H1 (cell line): ENCODE data around the gene ZNF839. TPM values are rescaled to one million over a fixed set of nuclear protein-coding genes. Genes with fewer than 3 reads are reported as not detected.
A peak's percentile ranks its signal among the peaks of the same experiment; 100 is the strongest.

Experiments
- CTCF ChIA-PET: fragments of 300-600 bp; sonication (Branson Sonifier 250); formaldehyde crosslinking; loops from one replicate; lab custom pipeline; 2021; ENCODE audit not compliant: partially characterized antibody; lab: Charles Lee
- POLR2A ChIA-PET: fragments of 300-600 bp; sonication (Branson Sonifier 250); formaldehyde crosslinking; loops from one replicate; lab custom pipeline; 2021; ENCODE audit warnings: inconsistent platforms; ENCODE audit not compliant: partially characterized antibody; lab: Charles Lee
- DNase-seq, 2 experiments: peaks; one replicate each; pipeline versions ENCODE4 v3.0.0 to v3.0.0-alpha.2; 2010 to 2022; ENCODE audit warnings: low spot score in 2 of 2, low read depth in 1 of 2, mixed read lengths in 1 of 2
- FAIRE-seq: peaks from 2 replicates; lab custom pipeline; 2011; peaks lifted over from hg19 to GRCh38; lab: Jason Lieb, UNC
- H2AFZ ChIP-seq: 2 replicates; pipeline ENCODE4 v1.8.1; 2012; ENCODE audit warnings: low read length, inconsistent platforms
- H2AK5ac ChIP-seq: 2 replicates; pipeline ENCODE4 v1.6.1; 2013; ENCODE audit warnings: low read depth, low read length
- H2BK120ac ChIP-seq: replicated peaks from 2 replicates; pipeline ENCODE3; 2013; ENCODE audit warnings: low read depth, low read length, inconsistent platforms
- H2BK12ac ChIP-seq: 2 replicates; pipeline ENCODE4 v1.6.1; 2013; ENCODE audit warnings: low read depth, low read length
- H2BK15ac ChIP-seq: 2 replicates; pipeline ENCODE4 v1.6.1; 2013; ENCODE audit warnings: low read length
- H2BK20ac ChIP-seq: 2 replicates; pipeline ENCODE4 v1.6.1; 2013; ENCODE audit warnings: low read length
- H2BK5ac ChIP-seq: 2 replicates; pipeline ENCODE4 v1.6.1; 2013; ENCODE audit warnings: low read depth, low read length
- H3K14ac ChIP-seq: 2 replicates; pipeline ENCODE4 v1.6.1; 2013; ENCODE audit warnings: inconsistent platforms; ENCODE audit not compliant: insufficient read length
- H3K18ac ChIP-seq: 2 replicates; pipeline ENCODE4 v1.6.1; 2013; ENCODE audit warnings: low read length; ENCODE audit errors: extremely low read depth
- H3K23ac ChIP-seq: 2 replicates; pipeline ENCODE4 v1.6.1; 2013; ENCODE audit warnings: inconsistent platforms; ENCODE audit not compliant: insufficient read length
- H3K23me2 ChIP-seq: 2 replicates; pipeline ENCODE4 v1.6.1; 2013; ENCODE audit warnings: low read depth, low read length
- H3K27ac ChIP-seq: 2 replicates; pipeline ENCODE4 v1.6.1; 2011; ENCODE audit warnings: low read depth, low read length, inconsistent platforms
- H3K27me3 ChIP-seq, 4 experiments: replicated peaks in 1 of 4; 1 replicate in 1 of 4; 2 replicates in 3 of 4; pipeline versions ENCODE4 v1.6.1 to v1.8.1; 2011 to 2013; ENCODE audit warnings: low read length in 3 of 4, mild to moderate bottlenecking in 3 of 4, inconsistent platforms in 2 of 4, mixed read lengths in 2 of 4, moderate library complexity in 1 of 4; ENCODE audit not compliant: control insufficient read depth in 3 of 4, insufficient read depth in 3 of 4; ENCODE audit errors: extremely low read depth in 1 of 4
- H3K36me3 ChIP-seq, 4 experiments: 2 replicates each; pipeline versions ENCODE4 v1.6.1 to v1.8.1; 2011 to 2013; ENCODE audit warnings: mild to moderate bottlenecking in 4 of 4, low read length in 3 of 4, moderate library complexity in 2 of 4, control low read depth in 1 of 4, inconsistent platforms in 1 of 4; ENCODE audit not compliant: insufficient read depth in 4 of 4, control insufficient read depth in 2 of 4
- H3K4ac ChIP-seq: replicated peaks from 2 replicates; pipeline ENCODE3; 2013; ENCODE audit warnings: low read length, low read depth, mixed read lengths, inconsistent platforms; ENCODE audit not compliant: insufficient read length
- H3K4me1 ChIP-seq, 4 experiments: replicated peaks in 1 of 4; 1 replicate in 1 of 4; 2 replicates in 3 of 4; pipeline versions ENCODE4 v1.6.1 to v1.8.1; 2011 to 2013; ENCODE audit warnings: low read length in 3 of 4, inconsistent platforms in 2 of 4, mixed read lengths in 1 of 4; ENCODE audit not compliant: insufficient read depth in 4 of 4, control insufficient read depth in 3 of 4
- H3K4me2 ChIP-seq, 2 experiments: 2 replicates each; pipeline versions ENCODE4 v1.6.1 to v1.8.1; 2011 to 2013; ENCODE audit warnings: low read depth in 2 of 2, low read length in 2 of 2, control low read depth in 1 of 2, inconsistent platforms in 1 of 2, mild to moderate bottlenecking in 1 of 2; ENCODE audit not compliant: insufficient read depth in 1 of 2
- H3K4me3 ChIP-seq, 4 experiments: fragments of 200-600, 300-600 bp in 1 of 4; sonication (generic), shearing (Covaris generic), sonication (Bioruptor Twin) in 1 of 4; 2 replicates each; pipeline versions ENCODE4 v1.5.1 to v1.8.1; 2011 to 2016; ENCODE audit warnings: low read length in 4 of 4, low read depth in 3 of 4, control low read depth in 2 of 4, inconsistent platforms in 2 of 4, mild to moderate bottlenecking in 2 of 4, mixed read lengths in 1 of 4, moderate library complexity in 1 of 4; ENCODE audit not compliant: insufficient read depth in 2 of 4; ENCODE audit errors: extremely low read depth in 1 of 4
- H3K56ac ChIP-seq: replicated peaks from 2 replicates; pipeline ENCODE3; 2013; ENCODE audit warnings: low read depth, mild to moderate bottlenecking, mixed read lengths, low read length, inconsistent platforms; ENCODE audit not compliant: insufficient read length
- H3K79me1 ChIP-seq: 2 replicates; pipeline ENCODE4 v1.6.1; 2013; ENCODE audit warnings: low read depth, low read length, control low read depth
- H3K79me2 ChIP-seq, 2 experiments: 2 replicates each; pipeline versions ENCODE4 v1.6.1 to v1.8.1; 2012 to 2013; ENCODE audit warnings: low read length in 2 of 2, mild to moderate bottlenecking in 2 of 2, inconsistent platforms in 1 of 2; ENCODE audit not compliant: insufficient read depth in 2 of 2, control insufficient read depth in 1 of 2
- H3K9ac ChIP-seq, 4 experiments: replicated peaks in 1 of 4; 1 replicate in 1 of 4; 2 replicates in 3 of 4; pipeline versions ENCODE4 v1.6.1 to v1.8.1; 2011 to 2013; ENCODE audit warnings: low read depth in 3 of 4, low read length in 3 of 4, control low read depth in 2 of 4, mild to moderate bottlenecking in 2 of 4, moderate library complexity in 2 of 4, inconsistent platforms in 1 of 4; ENCODE audit errors: extremely low read depth in 1 of 4
- H3K9me3 ChIP-seq, 2 experiments: 2 replicates each; pipeline versions ENCODE4 v1.6.1 to v1.8.1; 2012 to 2013; ENCODE audit warnings: mild to moderate bottlenecking in 2 of 2, moderate library complexity in 2 of 2, control low read depth in 1 of 2, inconsistent platforms in 1 of 2, low read depth in 1 of 2, low read length in 1 of 2, mixed read lengths in 1 of 2; ENCODE audit not compliant: insufficient read depth in 2 of 2
- H4K20me1 ChIP-seq, 2 experiments: replicated peaks in 1 of 2; 2 replicates each; pipeline versions ENCODE3 to v1.8.1; 2011 to 2013; ENCODE audit warnings: inconsistent platforms in 2 of 2, low read length in 2 of 2, mild to moderate bottlenecking in 1 of 2; ENCODE audit not compliant: insufficient read depth in 2 of 2, control insufficient read depth in 1 of 2
- H4K5ac ChIP-seq: 2 replicates; pipeline ENCODE4 v1.6.1; 2013; ENCODE audit warnings: low read length, low read depth, mixed read lengths, inconsistent platforms; ENCODE audit not compliant: insufficient read length
- H4K8ac ChIP-seq: 2 replicates; pipeline ENCODE4 v1.8.0; 2013; ENCODE audit warnings: mild to moderate bottlenecking, moderate library complexity, low read length, inconsistent platforms; ENCODE audit not compliant: insufficient read depth; ENCODE audit errors: extremely low read depth
- H4K91ac ChIP-seq: replicated peaks from 2 replicates; pipeline ENCODE3; 2013; ENCODE audit warnings: low read length, mixed read lengths, inconsistent platforms; ENCODE audit not compliant: insufficient read length
- HDAC2 ChIP-seq, 2 experiments: fragments of 300-600 bp in 1 of 2; sonication (generic) in 1 of 2; IDR thresholded peaks; 2 replicates each; pipeline ENCODE4 v1.6.1; 2011 to 2012; ENCODE audit warnings: low read depth in 2 of 2, low read length in 2 of 2, mild to moderate bottlenecking in 2 of 2, moderate library complexity in 2 of 2, borderline replicate concordance in 1 of 2, inconsistent platforms in 1 of 2
- SIN3A ChIP-seq, 2 experiments: IDR thresholded peaks in 1 of 2; conservative IDR thresholded peaks in 1 of 2; 2 replicates each; pipeline ENCODE4 v1.6.1; 2011 to 2012; ENCODE audit warnings: low read length in 2 of 2, improper control_type of control experiment in 1 of 2, low read depth in 1 of 2, mild to moderate bottlenecking in 1 of 2
- WGBS, 2 experiments: shearing (Covaris generic) in 1 of 2; methylation state at CpG; one replicate each; pipeline versions ENCODE4 v1.1.6 to v1.1.7; 2013 to 2015; ENCODE audit warnings: low lambda C conversion rate in 2 of 2, mixed read lengths in 2 of 2, inconsistent platforms in 1 of 2, low coverage in 1 of 2, missing lambda C conversion rate in 1 of 2; ENCODE audit not compliant: insufficient replicate concordance in 2 of 2, insufficient coverage in 1 of 2, insufficient read length in 1 of 2; ENCODE audit errors: extremely low coverage in 1 of 2, missing lambda C conversion rate in 1 of 2; 5-methylcytosine and 5-hydroxymethylcytosine counted together
- polyA plus RNA-seq, 7 experiments: library from polyadenylated mRNA; depleted of rRNA in 3 of 7; stranded (reverse) in 5 of 7; unstranded in 2 of 7; fragments of >200 nt in 5 of 7; fragments of 200-250 nt in 2 of 7; gene quantifications; 1 replicate in 5 of 7; 2 replicates in 1 of 7; 4 replicates in 1 of 7; pipeline versions ENCODE4 v1.2.1 to v1.2.3, GENCODE V29; 2011 to 2013; ENCODE audit warnings: missing spikeins in 2 of 7, mixed read lengths in 2 of 7
- total RNA-seq: library from RNA; stranded (reverse); fragmentation: NEBNext Ultra II Directional; extraction: Animal tissue kit (Norgen Biotek cat#: 25700); gene quantifications from 2 replicates; pipeline ENCODE4 v1.2.1, GENCODE V29; 2021

Gene ZNF839
- total and polyA plus RNA-seq, 2 of the 8 experiments (the other 6 are each of a cell fraction or from before 2014, with no cell fraction given), result 8.1 to 9.4 TPM

DNA sequence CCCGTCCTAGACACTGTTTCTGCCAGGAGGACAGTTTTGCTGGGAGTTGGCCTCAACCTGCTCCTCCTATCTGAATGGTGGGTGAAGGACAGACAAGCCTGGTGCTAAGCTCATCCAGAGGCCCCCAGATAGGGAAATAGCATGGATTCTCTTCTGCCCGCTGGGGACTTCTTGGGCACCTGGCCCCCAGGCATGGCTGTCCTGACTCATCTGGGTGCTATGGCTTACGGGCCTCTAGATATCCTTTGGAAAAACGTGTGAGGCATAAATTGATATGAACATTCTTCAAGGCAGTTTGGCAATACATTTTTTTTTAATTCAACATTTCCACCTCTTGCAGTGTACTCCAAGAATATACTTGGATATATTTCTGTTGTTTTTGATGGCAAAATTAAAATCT, 51.8 kb downstream of the ZNF839 start:
- Histone ChIP-seq H2BK120ac (no peak overlapping the region), H4K8ac (no peak overlapping the region), H2BK15ac (peak overlapping the region; percentile 8; the same call in 1 of the 2 replicates), H2BK20ac (no peak overlapping the region), H2AFZ (no peak overlapping the region), H3K79me2 (peaks cover 0 to 20% of the 10 kb centered on the region in 2 experiments; a peak in 2 of 4 replicates), H3K4me1 (no peaks in the 10 kb centered on the region), H3K9me3 (no peaks in the 10 kb centered on the region), H4K20me1 (peaks cover 0 to 7% of the 10 kb centered on the region in 2 experiments), H3K4me2 (no peak overlapping the region), H3K27ac (no peak overlapping the region), H3K56ac (no peak overlapping the region), H3K27me3 (no peaks in the 10 kb centered on the region), H3K36me3 (no peaks in the 10 kb centered on the region), H3K79me1 (peaks cover 5% of the 10 kb centered on the region), H3K23me2 (no peaks in the 10 kb centered on the region), H2BK5ac (no peak overlapping the region), H3K9ac (no peak overlapping the region), H3K4me3 (no peak overlapping the region), H2BK12ac (no peak overlapping the region), H3K14ac (no peak overlapping the region), H4K91ac (no peak overlapping the region), H3K4ac (no peak overlapping the region), H3K23ac (no peak overlapping the region), H3K18ac (no peak overlapping the region), H2AK5ac (no peak overlapping the region), H4K5ac (no peak overlapping the region)
- CTCF ChIA-PET, result interaction anchor here (1.2 to 1.3 kb wide), 2 partner anchors 12 to 320 kb away, joined by 3 read pairs; no protein-coding TSS in a partner anchor
- FAIRE-seq (no peak), DNase-seq (no peak)
- POLR2A ChIA-PET, result no interaction called here
- WGBS, 2 experiments, result 91% methylated on average over 4 of the region's 4 CpGs; no CpG with 5 or more reads in 1 of the 2 experiments
- TF ChIP-seq SIN3A (conservative IDR thresholded peaks at IDR 0.05 in 1 of 2, IDR thresholded peaks at IDR 0.05 in 1 of 2; ENCODE audit: low read depth in 1 of 2, low read length in 2 of 2), result no peak
- TF ChIP-seq HDAC2 (IDR thresholded peaks at IDR 0.05; ENCODE audit: borderline replicate concordance in 1 of 2, low read depth in 2 of 2, low read length in 2 of 2), result no peak
